ENCODE results near the gene DAAM1.

Gene DAAM1

DNA sequence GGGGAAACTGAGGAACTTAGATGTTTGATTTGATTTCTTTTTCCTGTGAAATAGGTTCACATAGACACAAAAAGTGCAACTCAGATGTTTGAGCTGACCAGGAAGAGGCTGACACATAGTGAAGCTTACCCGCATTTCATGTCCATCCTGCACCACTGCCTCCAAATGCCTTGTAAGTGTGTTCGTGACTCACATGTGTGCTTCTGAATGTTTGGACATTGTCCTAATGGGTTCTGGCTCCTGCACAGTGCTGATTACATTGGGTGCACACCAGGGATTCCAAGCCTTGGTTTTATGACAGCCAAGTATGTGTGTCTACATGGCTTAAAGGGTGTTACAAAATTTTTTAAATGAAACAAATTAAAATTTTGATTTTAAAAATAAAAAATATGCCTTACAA lies 137.4 kb downstream of the DAAM1 start:
- H3K4me3 ChIP-seq (ENCODE audit: low read depth, low read length), result no peak overlapping the region
- ChIA-PET CTCF (no interaction called here), POLR2A (no interaction called here)
- TF ChIP-seq, protein P1, sequence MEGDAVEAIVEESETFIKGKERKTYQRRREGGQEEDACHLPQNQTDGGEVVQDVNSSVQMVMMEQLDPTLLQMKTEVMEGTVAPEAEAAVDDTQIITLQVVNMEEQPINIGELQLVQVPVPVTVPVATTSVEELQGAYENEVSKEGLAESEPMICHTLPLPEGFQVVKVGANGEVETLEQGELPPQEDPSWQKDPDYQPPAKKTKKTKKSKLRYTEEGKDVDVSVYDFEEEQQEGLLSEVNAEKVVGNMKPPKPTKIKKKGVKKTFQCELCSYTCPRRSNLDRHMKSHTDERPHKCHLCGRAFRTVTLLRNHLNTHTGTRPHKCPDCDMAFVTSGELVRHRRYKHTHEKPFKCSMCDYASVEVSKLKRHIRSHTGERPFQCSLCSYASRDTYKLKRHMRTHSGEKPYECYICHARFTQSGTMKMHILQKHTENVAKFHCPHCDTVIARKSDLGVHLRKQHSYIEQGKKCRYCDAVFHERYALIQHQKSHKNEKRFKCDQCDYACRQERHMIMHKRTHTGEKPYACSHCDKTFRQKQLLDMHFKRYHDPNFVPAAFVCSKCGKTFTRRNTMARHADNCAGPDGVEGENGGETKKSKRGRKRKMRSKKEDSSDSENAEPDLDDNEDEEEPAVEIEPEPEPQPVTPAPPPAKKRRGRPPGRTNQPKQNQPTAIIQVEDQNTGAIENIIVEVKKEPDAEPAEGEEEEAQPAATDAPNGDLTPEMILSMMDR (IDR thresholded peaks at IDR 0.05; ENCODE audit: insufficient read depth, low read length, missing control alignments), result no peak
- no peak for DNase-seq (ENCODE audit: low read depth, low spot score)

DNA sequence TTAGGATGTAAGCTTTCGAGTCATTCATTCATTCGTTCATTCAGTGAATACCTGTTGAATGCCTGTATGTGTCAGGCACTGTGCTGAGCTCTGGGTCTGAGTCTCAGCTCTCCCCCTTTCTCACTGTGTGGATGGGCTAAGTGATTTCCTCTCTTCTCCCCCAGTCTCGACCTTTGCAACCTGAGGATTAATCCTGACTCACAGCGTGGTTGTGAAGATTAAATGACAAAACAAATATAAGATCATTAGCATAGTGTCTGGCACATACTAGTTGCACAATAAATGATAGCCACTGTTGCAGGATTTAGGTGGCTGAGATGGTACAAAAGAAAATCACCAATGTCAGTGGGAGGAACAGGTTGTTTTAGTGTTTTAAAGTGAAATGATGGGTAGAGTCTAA lies 140.0 kb downstream of the DAAM1 start:
- H3K4me3 ChIP-seq (ENCODE audit: low read depth, low read length), result no peak overlapping the region
- ChIA-PET POLR2A (no interaction called here), CTCF (interaction anchor here (0.6 kb wide), 1 partner anchor 10 kb away, joined by 3 read pairs; no protein-coding TSS in a partner anchor)
- TF ChIP-seq, protein P1 (IDR thresholded peaks at IDR 0.05; ENCODE audit: insufficient read depth, low read length, missing control alignments), result no peak
- no peak for DNase-seq (ENCODE audit: low read depth, low spot score)

DNA sequence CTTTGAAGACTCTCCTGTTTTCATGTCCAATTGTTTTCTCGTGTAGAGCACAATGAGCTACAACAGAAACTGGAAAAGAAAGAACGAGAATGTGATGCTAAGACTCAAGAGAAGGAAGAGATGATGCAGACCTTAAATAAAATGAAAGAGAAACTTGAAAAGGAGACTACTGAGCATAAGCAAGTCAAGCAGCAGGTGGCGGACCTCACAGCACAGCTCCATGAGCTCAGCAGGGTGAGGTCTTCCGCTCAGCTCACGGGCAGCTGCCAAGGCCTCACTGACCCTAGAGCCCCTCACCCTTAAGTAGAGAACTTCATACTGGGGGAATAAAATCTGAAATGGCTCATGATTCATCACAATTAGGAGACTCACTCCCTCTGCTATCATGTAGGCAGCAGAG lies 142.0 kb downstream of the DAAM1 start:
- DNase-seq (ENCODE audit: low read depth, low spot score), result no peak
- H3K4me3 ChIP-seq (ENCODE audit: low read depth, low read length), result no peak overlapping the region
- CTCF ChIA-PET, result interaction anchor here (0.7 to 1.4 kb wide), 2 partner anchors 9 to 206 kb away, joined by 3 to 6 read pairs; no protein-coding TSS in a partner anchor
- POLR2A ChIA-PET, result no interaction called here
- TF ChIP-seq, protein P1 (IDR thresholded peaks at IDR 0.05; ENCODE audit: insufficient read depth, low read length, missing control alignments), result no peak

DNA sequence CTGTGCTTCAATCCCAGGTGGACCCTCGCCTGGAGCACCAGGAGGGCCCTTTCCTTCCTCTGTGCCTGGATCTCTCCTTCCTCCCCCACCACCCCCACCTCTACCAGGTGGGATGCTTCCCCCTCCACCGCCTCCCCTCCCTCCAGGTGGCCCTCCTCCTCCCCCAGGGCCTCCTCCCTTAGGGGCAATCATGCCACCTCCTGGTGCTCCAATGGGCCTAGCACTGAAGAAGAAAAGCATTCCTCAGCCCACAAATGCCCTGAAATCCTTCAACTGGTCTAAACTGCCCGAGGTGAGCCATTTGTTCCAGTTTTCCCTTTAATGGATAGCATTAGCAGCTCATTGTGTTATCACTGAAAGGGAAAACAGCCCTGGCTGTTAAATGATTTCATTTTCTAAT lies 142.8 kb downstream of the DAAM1 start:
- DNase-seq (ENCODE audit: low read depth, low spot score), result no peak
- H3K4me3 ChIP-seq (ENCODE audit: low read depth, low read length), result no peak overlapping the region
- TF ChIP-seq, protein P1 (IDR thresholded peaks at IDR 0.05; ENCODE audit: insufficient read depth, low read length, missing control alignments), result no peak
- ChIA-PET CTCF (no interaction called here), POLR2A (no interaction called here)

DNA sequence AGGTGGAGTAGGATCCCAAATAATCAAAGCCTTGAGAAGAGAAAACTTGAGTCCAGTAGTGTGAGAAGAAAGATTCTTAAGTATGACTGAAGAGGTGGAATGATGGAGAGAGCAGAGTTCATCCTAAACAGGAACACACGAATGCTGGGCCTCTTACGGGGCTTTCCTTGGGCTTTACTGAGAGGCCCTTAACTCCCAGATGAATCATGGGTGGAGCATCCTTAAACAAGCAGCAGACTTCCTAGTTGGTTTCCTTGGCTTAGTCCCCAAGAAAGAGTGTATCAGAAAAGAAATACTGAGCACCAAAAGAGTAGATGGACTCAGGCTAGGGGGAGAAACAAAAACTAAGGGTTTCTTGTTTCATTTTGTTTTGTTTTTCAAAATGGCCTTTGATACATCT lies 144.3 kb downstream of the DAAM1 start:
- TF ChIP-seq, protein P1 (IDR thresholded peaks at IDR 0.05; ENCODE audit: insufficient read depth, low read length, missing control alignments), result no peak
- DNase-seq (ENCODE audit: low read depth, low spot score), result peak; percentile 92
- POLR2A ChIA-PET, result no interaction called here
- CTCF ChIA-PET, result interaction anchor here (1.4 kb wide), 1 partner anchor 12 kb away, joined by 5 read pairs; no protein-coding TSS in a partner anchor
- H3K4me3 ChIP-seq (ENCODE audit: low read depth, low read length), result no peak overlapping the region

DNA sequence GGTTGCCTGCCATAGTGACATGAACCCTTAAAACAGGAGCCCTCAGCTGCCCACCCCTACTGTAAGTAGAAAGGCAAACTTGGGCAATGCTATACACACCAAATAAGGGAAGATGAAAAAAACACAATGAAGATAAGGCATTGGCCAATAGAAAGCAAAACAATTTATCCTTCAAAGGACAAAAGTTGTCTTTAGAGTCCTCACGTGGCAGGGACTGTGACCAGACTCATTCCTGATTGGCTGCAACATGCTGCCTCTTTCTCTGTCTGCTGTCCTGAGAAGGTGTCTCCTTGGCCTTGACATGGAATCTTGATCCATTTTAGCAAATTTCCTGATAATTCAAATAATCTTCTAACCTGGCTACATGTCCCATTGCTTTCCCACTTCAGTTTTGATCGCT lies 144.8 kb downstream of the DAAM1 start:
- ChIA-PET POLR2A (no interaction called here), CTCF (interaction anchor here (1.4 kb wide), 1 partner anchor 11 kb away, joined by 5 read pairs; no protein-coding TSS in a partner anchor)
- H3K4me3 ChIP-seq (ENCODE audit: low read depth, low read length), result no peak overlapping the region
- no peak for DNase-seq (ENCODE audit: low read depth, low spot score)
- TF ChIP-seq, protein P1 (IDR thresholded peaks at IDR 0.05; ENCODE audit: insufficient read depth, low read length, missing control alignments), result no peak
